A549 (cell line): ENCODE results near the gene CFAP410. TPM values are rescaled to one million over a fixed set of nuclear protein-coding genes. Genes with fewer than 3 reads are reported as not detected.

ENCODE experiments used
- ATAC-seq, 2 experiments: fragments of 200-7000 bp in 1 of 2; fragments of >200 bp in 1 of 2; cut with Nextera tagmentation in 1 of 2; cut with Tn5 transposase in 1 of 2; 3 replicates each; pipeline versions ENCODE4 v1.8.0 to v1.9.1; 2018 to 2020; ENCODE audit warnings: mild to moderate bottlenecking in 1 of 2, moderate library complexity in 1 of 2
- CTCF ChIA-PET: fragments of 300-600 bp; sonication (Branson Sonifier 250); formaldehyde crosslinking; extraction: SDS; loops from one replicate; lab custom pipeline; 2021; ENCODE audit warnings: antibody characterized with exemption, inconsistent platforms; lab: Yijun Ruan, JAX
- POLR2A ChIA-PET: fragments of 350-600 bp; formaldehyde crosslinking; extraction: SDS; loops from one replicate; lab custom pipeline; 2021; ENCODE audit warnings: antibody characterized with exemption, inconsistent platforms; lab: Yijun Ruan, JAX
- DNase-seq, 2 experiments: peaks; one replicate each; pipeline versions ENCODE4 v3.0.0 to v3.0.0-alpha.2; 2011 to 2016; ENCODE audit warnings: low read depth in 1 of 2, low spot score in 1 of 2
- FAIRE-seq: peaks from 2 replicates; lab custom pipeline; 2011; peaks lifted over from hg19 to GRCh38; lab: Jason Lieb, UNC
- H3K27ac ChIP-seq, 2 experiments: fragments of >200 bp; sonication (Bioruptor Twin); formaldehyde crosslinking; 3 replicates each; pipeline ENCODE4 v1.5.1; 2016 to 2017
- H3K4me1 ChIP-seq: fragments of >200 bp; sonication (Bioruptor Twin); formaldehyde crosslinking; 3 replicates; pipeline ENCODE4 v1.6.1; 2016
- H3K4me2 ChIP-seq: fragments of >200 bp; sonication (Bioruptor Twin); formaldehyde crosslinking; 3 replicates; pipeline ENCODE4 v1.6.1; 2016
- H3K4me3 ChIP-seq: fragments of >200 bp; sonication (Bioruptor Twin); formaldehyde crosslinking; 3 replicates; pipeline ENCODE4 v1.5.1; 2016
- H3K9me3 ChIP-seq: fragments of >200 bp; sonication (Bioruptor Twin); formaldehyde crosslinking; 3 replicates; pipeline ENCODE4 v1.6.1; 2016
- CEBPB ChIP-seq, 2 experiments: fragments of >200 bp in 1 of 2; sonication (Bioruptor Twin) in 1 of 2; formaldehyde crosslinking in 1 of 2; IDR thresholded peaks; 2 replicates each; pipeline ENCODE4 v1.6.1; 2012 to 2016
- FOXS1 ChIP-seq: fragments of 250-450 bp; sonication (Bioruptor Pico); IDR thresholded peaks from 2 replicates; pipeline ENCODE4 v1.5.0; 2020; ENCODE audit warnings: mild to moderate bottlenecking, moderate library complexity
- GATA3 ChIP-seq: IDR thresholded peaks from 2 replicates; pipeline ENCODE4 v1.6.1; 2012; ENCODE audit warnings: borderline replicate concordance
- HDAC2 ChIP-seq: fragments of 200-600 bp; sonication (generic); IDR thresholded peaks from 2 replicates; pipeline ENCODE4 v1.6.1; 2016
- HEYL ChIP-seq: fragments of 250-450 bp; sonication (Bioruptor Pico); IDR thresholded peaks from 2 replicates; pipeline ENCODE4 v1.8.0; 2021; ENCODE audit warnings: mild to moderate bottlenecking, moderate library complexity
- HOXA7 ChIP-seq: fragments of 250-450 bp; sonication (Bioruptor Pico); IDR thresholded peaks from 2 replicates; pipeline ENCODE4 v1.5.0; 2020; ENCODE audit warnings: mild to moderate bottlenecking, moderate library complexity
- HOXB13 ChIP-seq: fragments of 250-450 bp; sonication (Bioruptor Pico); IDR thresholded peaks from 2 replicates; pipeline ENCODE4 v1.5.0; 2020; ENCODE audit warnings: low read depth, mild to moderate bottlenecking, moderate library complexity
- HOXB5 ChIP-seq: fragments of 250-450 bp; sonication (Bioruptor Pico); IDR thresholded peaks from 2 replicates; pipeline ENCODE4 v1.5.0; 2020; ENCODE audit warnings: mild to moderate bottlenecking, moderate library complexity
- JUNB ChIP-seq: fragments of >200 bp; sonication (Bioruptor Twin); formaldehyde crosslinking; IDR thresholded peaks from 2 replicates; pipeline ENCODE4 v1.6.1; 2016
- KDM1A ChIP-seq: fragments of 200-600 bp; sonication (generic); IDR thresholded peaks from 2 replicates; pipeline ENCODE4 v1.6.1; 2016; ENCODE audit warnings: low read depth, mild to moderate bottlenecking
- NR3C1 ChIP-seq: fragments of >200 bp; sonication (Bioruptor Twin); formaldehyde crosslinking; IDR thresholded peaks from 3 replicates; pipeline ENCODE4 v1.6.1; 2017
- PHF8 ChIP-seq: fragments of 200-600 bp; sonication (generic); IDR thresholded peaks from 2 replicates; pipeline ENCODE4 v1.6.1; 2016; ENCODE audit warnings: low read depth, mild to moderate bottlenecking, antibody characterized with exemption, moderate library complexity, borderline replicate concordance
- POLR2A ChIP-seq: IDR thresholded peaks from 2 replicates; pipeline ENCODE4 v1.6.1; 2012; ENCODE audit warnings: mild to moderate bottlenecking, low read length
- POLR2AphosphoS2 ChIP-seq: conservative IDR thresholded peaks from 2 replicates; pipeline ENCODE4 v1.6.1; 2012; ENCODE audit warnings: low read length, improper control_type of control experiment, inconsistent platforms
- REST ChIP-seq: fragments of 200-600 bp; sonication (generic); IDR thresholded peaks from 2 replicates; pipeline ENCODE4 v1.6.1; 2016; ENCODE audit warnings: antibody characterized with exemption, mild to moderate bottlenecking, moderate library complexity
- ZFP36 ChIP-seq: fragments of 450-650 bp; IDR thresholded peaks from 2 replicates; pipeline ENCODE4 v1.6.1; 2014; ENCODE audit warnings: borderline replicate concordance; ENCODE audit not compliant: partially characterized antibody
- WGBS: methylation state at CpG from one replicate; pipeline ENCODE4 v1.1.6; 2017; ENCODE audit errors: missing lambda C conversion rate; 5-methylcytosine and 5-hydroxymethylcytosine counted together
- polyA plus RNA-seq, 4 experiments: library from polyadenylated mRNA; depleted of rRNA in 3 of 4; stranded (reverse); fragments of >200 nt; fragmentation: RNase III in 1 of 4; extraction: RNeasy Plus Mini Kit Qiagen cat#74134 plus additional on column Dnase treatment in 1 of 4; gene quantifications; 2 replicates in 3 of 4; 3 replicates in 1 of 4; pipeline ENCODE4 v1.2.3, GENCODE V29; 2011 to 2017
- TF ChIP-seq, protein P1 (sequence below): IDR thresholded peaks from 2 replicates; pipeline ENCODE4 v1.6.1; 2012; ENCODE audit warnings: low read depth, borderline replicate concordance
- TF ChIP-seq, protein P2 (sequence below): fragments of >200 bp; sonication (Bioruptor Twin); formaldehyde crosslinking; IDR thresholded peaks from 2 replicates; pipeline ENCODE4 v1.6.1; 2016
- TF ChIP-seq, protein P3 (sequence below): IDR thresholded peaks from 2 replicates; pipeline ENCODE4 v1.6.1; 2012

CFAP410 gene
- polyA plus RNA-seq, 2 of the 4 experiments (the other 2 are of a cell fraction) = 3.2 to 7.1 TPM

DNA sequence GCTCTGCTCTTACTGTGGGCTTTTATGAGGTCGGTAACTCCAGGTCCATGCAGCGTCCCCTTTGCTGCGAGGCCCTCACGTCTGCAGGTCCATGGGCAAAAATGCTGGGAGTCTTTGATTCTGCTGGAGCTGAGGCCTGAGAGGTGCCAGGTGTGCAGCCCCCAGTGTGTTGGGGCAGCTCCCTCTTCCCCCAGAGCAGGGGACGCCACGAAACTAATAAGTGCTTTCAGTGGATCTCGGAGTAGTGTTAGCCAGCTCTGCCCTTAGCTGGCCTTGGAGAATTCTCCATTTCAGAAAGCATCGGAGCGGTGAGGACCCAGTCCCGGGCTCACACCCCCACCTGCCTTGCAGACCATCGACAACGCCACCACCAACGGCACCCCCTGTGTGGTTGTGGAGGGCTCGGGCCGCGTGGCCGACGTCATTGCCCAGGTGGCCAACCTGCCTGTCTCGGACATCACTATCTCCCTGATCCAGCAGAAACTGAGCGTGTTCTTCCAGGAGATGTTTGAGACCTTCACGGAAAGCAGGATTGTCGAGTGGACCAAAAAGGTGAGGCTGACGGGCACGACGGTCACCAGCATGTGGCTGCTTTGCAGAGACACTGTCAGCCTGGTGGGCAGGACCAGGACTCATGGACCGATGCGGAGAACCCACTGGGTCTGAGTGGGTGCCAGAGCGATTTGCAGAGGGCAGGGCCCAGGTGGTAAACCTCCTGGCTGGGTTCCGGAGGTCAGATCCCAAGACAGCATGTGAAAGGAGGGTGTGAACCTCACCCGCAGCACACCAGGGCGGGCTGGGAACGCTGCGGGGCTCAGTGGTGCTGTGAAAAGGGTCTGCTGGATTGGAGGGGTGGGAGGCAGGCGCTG is 39.7 kb upstream of the CFAP410 start:
- Histone ChIP-seq H3K4me2 (no peak overlapping the region), H3K27ac (no peak overlapping the region), H3K9me3 (no peaks in the 10 kb centered on the region), H3K4me3 (no peak overlapping the region), H3K4me1 (no peaks in the 10 kb centered on the region)
- ATAC-seq (no peak), DNase-seq (no peak), FAIRE-seq (no peak)
- no peak for TF ChIP-seq POLR2A
- no peak for TF ChIP-seq ZFP36
- no peak for TF ChIP-seq HDAC2
- CTCF ChIA-PET = interaction anchor here (1.7 kb wide), 1 partner anchor 15 kb away, joined by 4 read pairs; no protein-coding TSS in a partner anchor
- POLR2A ChIA-PET = no interaction called here
- WGBS = 67% methylated on average over 16 of the region's 34 CpGs

DNA sequence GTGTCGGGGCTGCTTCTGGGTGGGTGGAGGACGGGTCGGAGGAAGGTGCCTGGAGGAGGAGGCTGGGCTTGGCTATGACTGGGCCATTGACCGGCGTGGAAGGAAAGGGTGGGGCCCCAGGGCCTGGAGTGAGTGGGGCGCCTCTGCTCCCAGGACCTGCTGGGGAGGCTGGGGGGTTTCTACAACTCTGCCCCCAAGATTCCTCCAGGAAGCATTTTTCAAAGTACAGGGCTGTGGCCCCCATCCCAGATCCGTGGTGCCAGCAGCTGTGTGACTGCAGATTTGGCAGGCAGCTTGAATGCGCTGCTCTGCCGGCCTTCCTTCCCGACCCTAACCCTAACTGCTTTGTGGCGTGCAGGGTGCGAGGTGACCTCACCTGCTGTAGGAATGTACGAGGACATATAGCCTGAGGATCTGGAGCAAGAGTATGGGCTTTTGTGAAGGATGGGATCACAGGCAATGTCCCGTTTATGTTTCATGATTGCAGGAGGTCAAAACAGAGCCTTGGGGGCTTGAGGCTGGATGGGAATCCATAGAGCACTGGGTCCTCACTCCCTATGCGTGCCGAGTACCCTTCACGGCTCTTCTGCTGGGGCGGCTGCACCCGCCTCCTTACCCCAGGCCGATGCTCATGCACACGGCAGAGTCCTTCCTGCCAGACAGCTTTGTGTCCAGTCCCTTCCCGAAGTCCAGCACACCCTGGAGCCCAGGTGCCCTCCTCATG is 38.9 kb upstream of the CFAP410 start:
- Histone ChIP-seq H3K4me1 (no peaks in the 10 kb centered on the region), H3K9me3 (no peaks in the 10 kb centered on the region), H3K4me3 (no peak overlapping the region), H3K4me2 (no peak overlapping the region), H3K27ac (no peak overlapping the region)
- ChIA-PET CTCF (interaction anchor here (1.2 to 1.7 kb wide), 2 partner anchors 10 to 16 kb away, joined by 3 to 4 read pairs; no protein-coding TSS in a partner anchor), POLR2A (no interaction called here)
- ATAC-seq (no peak; a peak in 1 of 6 replicates), DNase-seq (no peak), FAIRE-seq (no peak)
- WGBS = 56% methylated on average over 14 of the region's 22 CpGs
- TF ChIP-seq HOXB13 (no peak), JUNB (no peak), CEBPB (IDR thresholded peaks at IDR 0.05) (no peak), FOXS1 (CRISPR knock-in tag) (no peak), HOXB5 (no peak)

DNA sequence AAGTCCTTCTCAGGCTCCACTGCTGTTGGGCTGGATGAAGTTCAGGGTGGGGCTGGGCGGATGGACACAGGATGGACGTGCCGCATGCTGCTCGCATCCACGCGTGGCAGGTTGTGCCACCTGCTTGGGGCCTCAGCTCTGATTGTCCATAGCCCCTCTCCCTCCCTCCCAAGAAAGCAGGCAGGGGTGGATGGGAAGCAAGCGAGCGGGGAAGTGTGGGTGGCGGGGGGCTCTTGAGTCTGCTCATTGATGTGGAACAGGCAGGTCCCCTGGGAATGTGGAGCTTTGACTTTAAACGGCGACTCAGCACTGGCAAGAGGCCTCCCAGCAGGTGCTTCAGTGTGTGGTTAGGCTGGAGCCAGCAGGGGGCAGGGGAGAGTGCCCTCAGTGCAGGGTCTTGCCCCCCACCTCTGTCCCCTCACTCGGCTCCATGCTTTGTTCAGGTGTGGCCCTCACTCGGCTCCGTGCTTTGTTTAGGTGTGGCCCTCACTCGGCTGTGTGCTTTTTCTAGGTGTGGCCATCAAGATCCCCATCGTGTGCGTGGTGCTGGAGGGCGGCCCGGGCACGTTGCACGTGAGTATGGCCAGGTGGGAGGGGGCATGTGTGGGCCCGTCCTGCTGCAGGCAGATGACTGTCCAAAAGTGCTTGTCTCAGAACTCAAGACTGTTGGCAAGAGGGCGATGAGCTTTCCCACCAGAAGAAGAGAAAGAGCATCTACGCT is 38.2 kb upstream of the CFAP410 start:
- CTCF ChIA-PET = interaction anchor here (0.7 to 1.7 kb wide), 3 partner anchors 10 to 28 kb away, joined by 3 to 4 read pairs (median 3); no protein-coding TSS in a partner anchor
- peak; percentile 48 to 55; a peak in 3 of 6 replicates for ATAC-seq

More for the DNA sequence above, 38.2 kb upstream of the CFAP410 start:
- no peak for DNase-seq
- no peak for FAIRE-seq
- TF ChIP-seq NR3C1 (no peak), POLR2AphosphoS2 (no peak), ZFP36 (no peak), FOXS1 (CRISPR knock-in tag) (no peak), JUNB (no peak), KDM1A (no peak), REST (no peak), POLR2A (no peak), GATA3 (no peak), HOXA7 (CRISPR knock-in tag) (no peak), HEYL (CRISPR knock-in tag) (no peak), PHF8 (no peak)
- TF ChIP-seq, protein P1, sequence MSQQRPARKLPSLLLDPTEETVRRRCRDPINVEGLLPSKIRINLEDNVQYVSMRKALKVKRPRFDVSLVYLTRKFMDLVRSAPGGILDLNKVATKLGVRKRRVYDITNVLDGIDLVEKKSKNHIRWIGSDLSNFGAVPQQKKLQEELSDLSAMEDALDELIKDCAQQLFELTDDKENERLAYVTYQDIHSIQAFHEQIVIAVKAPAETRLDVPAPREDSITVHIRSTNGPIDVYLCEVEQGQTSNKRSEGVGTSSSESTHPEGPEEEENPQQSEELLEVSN = no peak
- TF ChIP-seq, protein P2, sequence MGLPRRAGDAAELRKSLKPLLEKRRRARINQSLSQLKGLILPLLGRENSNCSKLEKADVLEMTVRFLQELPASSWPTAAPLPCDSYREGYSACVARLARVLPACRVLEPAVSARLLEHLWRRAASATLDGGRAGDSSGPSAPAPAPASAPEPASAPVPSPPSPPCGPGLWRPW = no peak
- TF ChIP-seq, protein P3, sequence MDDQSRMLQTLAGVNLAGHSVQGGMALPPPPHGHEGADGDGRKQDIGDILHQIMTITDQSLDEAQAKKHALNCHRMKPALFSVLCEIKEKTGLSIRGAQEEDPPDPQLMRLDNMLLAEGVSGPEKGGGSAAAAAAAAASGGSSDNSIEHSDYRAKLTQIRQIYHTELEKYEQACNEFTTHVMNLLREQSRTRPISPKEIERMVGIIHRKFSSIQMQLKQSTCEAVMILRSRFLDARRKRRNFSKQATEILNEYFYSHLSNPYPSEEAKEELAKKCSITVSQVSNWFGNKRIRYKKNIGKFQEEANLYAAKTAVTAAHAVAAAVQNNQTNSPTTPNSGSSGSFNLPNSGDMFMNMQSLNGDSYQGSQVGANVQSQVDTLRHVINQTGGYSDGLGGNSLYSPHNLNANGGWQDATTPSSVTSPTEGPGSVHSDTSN = no peak
- POLR2A ChIA-PET = no interaction called here
- H3K4me2 ChIP-seq = no peak overlapping the region
- no peaks in the 10 kb centered on the region for H3K4me1 ChIP-seq
- 51% methylated on average over 10 of the region's 24 CpGs for WGBS
- H3K27ac ChIP-seq = no peak overlapping the region
- H3K4me3 ChIP-seq = no peak overlapping the region
- no peaks in the 10 kb centered on the region for H3K9me3 ChIP-seq
